Dedifferentiated amniotic fluid mesenchymal stem cell (primary cell): ENCODE results near the gene DLG2.

ENCODE experiments used
- DNase-seq: peaks from one replicate; pipeline ENCODE4 v3.0.0-alpha.2; 2016; ENCODE audit errors: extremely low spot score

Gene DLG2

DNA sequence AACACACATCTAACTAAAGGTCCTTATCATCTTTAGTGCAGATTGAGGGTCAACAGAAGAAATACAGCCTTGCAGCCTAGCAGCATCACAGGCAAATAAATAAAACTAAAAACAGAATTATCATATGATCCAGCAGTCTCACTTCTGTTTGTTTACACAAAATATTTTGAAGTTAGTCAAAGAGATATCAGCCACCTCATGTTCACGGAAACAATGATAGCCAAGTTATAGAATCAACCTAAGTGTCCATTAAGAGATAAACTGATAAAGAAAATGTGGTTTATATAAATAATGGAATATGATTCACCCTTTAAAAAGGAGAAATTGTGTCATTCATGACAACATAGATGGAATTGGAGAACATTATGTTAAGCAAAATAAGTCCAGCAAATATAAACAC lies 1602.9 kb downstream of the DLG2 start:
- DNase-seq, result no peak

GRCh38 chr11:84022695-84023094 lies 1604.4 kb downstream of the DLG2 start:
- DNase-seq, result no peak

GRCh38 chr11:84022201-84022600 lies 1604.9 kb downstream of the DLG2 start:
- no peak for DNase-seq

- no peak for DNase-seq
Observed at GRCh38 chr11:84021291-84021690, 1605.9 kb downstream of the DLG2 start.

GRCh38 chr11:84019571-84020194 lies 1607.5 kb downstream of the DLG2 start:
- DNase-seq, result no peak

- DNase-seq, result no peak
Observed at GRCh38 chr11:84014539-84014938, 1612.6 kb downstream of the DLG2 start.

DNA sequence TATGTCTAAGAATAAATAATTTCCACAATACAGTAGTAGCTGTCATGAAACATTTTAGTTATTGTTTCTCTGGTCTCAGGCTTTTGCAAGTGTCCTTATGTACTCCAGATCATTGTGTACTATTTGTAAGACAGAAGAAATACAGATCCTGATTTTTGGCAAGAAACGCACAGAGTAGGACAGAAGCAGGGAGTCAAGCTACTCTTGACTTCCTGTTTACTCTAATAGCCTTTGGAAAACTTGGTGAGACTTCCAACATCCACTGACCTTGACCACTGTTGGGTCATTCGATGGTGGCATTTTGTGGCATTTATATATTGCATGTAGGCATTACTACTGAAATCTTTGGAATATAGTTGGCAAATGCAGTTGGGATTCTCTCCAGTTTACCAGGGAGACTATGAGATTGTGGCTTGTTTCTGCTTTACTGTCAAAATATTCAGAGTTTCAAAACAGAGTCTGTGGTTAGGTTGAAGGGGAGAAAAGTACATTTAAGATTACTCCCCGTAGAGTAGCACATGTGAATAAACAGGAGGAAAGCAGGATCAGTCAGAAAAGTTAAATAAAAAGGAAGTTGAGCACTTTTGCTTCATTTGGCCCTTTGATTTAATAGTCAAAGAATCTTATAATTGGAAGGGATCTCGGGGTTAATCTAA lies 1614.8 kb downstream of the DLG2 start:
- no peak for DNase-seq

DNA sequence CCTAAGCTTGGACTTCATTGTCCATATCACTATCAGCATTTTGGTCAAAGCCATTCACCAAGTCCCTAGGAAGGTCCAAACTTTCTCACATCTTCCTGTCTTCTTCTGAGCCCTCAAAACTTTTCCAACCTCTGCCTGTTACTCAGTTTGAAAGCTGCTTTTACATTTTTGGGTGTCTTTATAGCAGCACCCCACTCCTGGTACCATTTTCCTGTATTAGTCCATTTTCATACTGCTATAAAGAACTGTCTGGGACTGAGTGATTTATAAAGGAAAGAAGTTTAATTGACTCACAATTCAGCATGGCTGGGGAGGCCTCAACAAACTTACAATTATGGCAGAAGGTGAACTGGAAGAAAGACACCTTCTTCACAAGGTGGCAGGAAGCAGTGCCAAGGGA lies 1624.0 kb downstream of the DLG2 start:
- DNase-seq, result no peak

- DNase-seq, result no peak
Observed at GRCh38 chr11:83998921-83999320, 1628.2 kb downstream of the DLG2 start.

DNA sequence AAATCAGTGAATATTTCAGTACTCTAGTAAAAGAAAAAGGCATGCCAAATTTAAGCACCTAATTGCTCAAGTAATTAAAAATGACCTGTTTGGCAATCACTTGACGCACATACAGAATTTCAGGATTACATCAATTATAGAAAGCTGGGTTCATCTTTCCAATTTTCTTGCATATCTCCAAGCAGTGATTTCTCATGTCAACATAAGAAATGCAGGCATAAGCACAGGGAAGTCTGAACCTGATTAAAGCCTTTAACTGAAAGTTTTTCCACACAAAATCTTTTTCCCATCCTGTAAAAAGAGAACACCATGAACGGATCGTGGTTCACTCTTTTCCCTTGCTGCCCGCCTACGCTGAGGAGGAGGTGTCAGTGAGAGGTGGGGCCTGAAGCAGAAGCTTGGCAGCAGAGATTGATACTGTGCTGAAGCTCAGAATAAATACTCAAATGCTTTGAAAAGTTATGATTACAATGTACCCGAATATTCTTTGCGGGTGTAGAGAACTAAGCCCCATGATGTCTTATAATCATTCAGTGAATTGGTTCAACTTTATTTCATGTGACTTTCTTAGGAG lies 1636.9 kb downstream of the DLG2 start:
- DNase-seq, result no peak

DNA sequence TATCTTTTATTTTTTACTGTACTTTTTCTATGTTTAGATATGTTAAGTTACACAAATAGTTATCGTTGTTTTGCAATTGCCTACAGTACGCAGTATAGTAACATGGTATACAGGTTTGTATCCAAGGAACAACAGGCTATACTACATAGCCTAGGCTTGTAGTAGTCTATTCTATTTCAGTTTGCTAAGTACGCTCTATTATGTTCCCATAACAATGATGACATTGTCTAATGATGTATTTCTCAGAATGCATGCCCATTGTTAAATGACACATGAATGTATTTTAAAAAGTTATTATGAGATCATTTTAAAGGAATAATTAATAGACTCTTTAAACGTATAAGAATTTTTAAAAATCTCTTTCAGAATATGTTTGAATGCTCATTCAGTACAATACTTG lies 1644.3 kb downstream of the DLG2 start:
- DNase-seq, result no peak

- no peak for DNase-seq
Observed at GRCh38 chr11:83979593-83979992, 1647.6 kb downstream of the DLG2 start.

DNA sequence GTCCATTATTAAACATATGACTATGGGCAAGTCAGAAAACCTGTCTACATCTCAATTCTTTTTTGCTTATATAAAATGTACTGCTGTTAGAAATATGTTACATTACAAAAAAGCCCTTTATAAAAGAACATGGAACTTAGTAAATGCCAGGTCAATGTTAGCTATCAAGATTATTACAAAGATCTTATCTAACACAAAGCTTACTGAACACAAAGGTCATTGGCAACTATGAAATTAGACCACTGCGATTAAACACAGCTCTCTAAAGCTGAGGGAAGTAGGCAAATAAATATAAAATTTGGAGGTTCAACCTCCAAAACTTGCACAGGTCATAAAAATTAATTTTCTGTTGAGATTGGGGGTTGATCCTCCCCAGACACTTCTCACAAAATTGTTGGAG lies 1648.2 kb downstream of the DLG2 start:
- no peak for DNase-seq

DNA sequence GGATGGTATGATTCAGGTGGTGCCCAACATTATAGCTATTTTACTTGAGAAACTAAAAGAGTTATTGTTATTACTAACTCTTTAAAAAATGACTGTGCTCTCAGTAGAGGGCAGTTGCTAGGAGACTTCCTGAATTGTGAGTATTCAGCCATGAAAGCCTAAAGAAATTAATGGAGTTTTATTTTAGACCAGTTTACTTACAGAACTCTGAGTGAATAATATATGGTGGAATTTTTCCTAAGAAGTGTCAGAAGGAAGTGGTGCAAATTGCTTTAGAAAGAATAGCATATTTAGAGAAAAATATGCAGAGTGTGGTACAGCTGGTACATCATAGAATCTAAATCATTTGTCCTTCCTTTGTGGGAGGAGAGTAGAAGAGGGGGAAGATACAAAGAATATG lies 1651.1 kb downstream of the DLG2 start:
- no peak for DNase-seq

DNA sequence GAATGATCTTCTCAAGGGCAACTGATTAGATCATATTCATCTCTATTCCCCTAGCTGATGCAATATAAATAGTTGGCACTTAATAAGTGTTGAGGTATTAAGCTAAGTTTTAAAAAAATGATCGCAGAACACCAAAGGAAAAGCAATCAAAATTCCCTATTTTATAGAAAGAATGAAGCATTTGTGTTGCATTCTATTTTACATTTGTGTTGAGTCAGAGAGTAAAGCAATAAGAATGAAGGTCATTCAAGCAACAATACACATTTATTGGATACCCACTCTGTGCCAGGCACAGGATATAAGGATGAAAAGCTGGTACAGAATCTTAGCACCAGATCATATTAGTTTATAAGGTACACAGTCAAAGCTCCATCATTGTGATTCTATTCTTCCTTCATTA lies 1654.6 kb downstream of the DLG2 start:
- DNase-seq, result no peak

GRCh38 chr11:83971063-83971462 lies 1656.1 kb downstream of the DLG2 start:
- DNase-seq, result no peak

- no peak for DNase-seq
Observed at GRCh38 chr11:83970061-83970671, 1657.0 kb downstream of the DLG2 start.

GRCh38 chr11:83957038-83957900 lies 1669.9 kb downstream of the DLG2 start:
- no peak for DNase-seq

DNA sequence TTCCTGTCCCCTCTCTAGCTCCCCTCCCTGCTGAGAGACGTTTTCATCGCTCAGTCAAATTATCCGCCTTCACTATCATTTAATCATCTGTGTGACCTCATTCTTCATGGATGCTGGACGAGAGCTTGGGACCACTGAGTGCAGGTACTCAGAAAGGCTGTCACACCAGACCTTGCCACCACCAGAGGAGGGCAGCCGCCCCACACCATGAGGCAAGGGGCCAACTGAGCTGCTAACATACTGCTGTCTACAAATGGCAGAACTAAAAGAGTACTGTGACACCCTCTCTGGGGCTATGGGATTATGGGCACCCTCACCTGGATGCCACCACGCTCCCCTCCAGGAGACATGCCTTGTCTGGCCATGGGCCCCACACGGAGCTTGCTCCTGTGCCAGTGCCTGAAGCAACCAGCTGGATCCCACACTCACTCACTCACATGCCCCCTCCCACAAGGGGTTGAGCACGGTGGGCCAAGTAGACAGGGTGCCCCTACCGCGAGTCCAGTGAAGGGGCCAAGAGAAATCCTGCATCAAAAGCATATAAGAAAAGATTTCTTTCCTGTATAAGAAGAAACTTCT lies 1670.9 kb downstream of the DLG2 start:
- no peak for DNase-seq

DNA sequence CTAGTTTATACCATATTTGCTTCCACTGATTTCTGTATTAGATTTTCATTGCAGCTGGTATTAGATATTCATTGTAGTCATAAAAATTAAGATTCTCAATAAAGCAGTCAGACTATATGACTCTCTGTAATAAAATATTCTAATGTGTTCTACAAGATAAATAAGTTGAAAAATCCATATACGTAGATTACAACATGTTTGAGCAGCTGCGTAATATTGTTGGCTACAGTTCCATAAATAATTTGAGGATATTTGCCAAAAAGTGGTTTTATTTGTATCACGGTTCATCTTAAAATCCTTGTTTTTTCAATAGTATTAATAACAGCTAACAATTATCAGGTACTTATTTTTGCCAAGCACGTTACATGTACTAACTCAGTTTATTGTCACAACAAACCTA lies 1672.4 kb downstream of the DLG2 start:
- DNase-seq, result no peak

GRCh38 chr11:83951521-83951920 lies 1675.6 kb downstream of the DLG2 start:
- no peak for DNase-seq

DNA sequence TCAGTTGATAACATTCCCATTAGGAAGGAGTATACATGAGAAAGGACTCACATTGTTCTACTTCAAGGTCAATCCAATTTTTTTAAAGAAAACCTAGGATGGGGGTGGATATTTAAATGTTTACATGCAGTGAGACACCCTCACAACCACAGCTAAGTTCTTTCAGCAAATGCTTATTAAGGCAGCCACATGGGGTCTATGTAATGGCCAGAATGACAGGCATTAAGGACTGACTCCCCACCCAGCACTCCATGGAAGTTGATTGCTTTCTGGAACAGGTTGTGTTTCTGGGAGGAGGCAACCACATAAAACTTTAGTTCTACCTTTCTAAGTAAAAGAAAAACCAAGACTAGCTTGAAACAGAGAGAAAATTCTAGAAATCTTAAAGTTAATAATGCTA lies 1678.9 kb downstream of the DLG2 start:
- no peak for DNase-seq
